Transverse colon (tissue), 4 donors: ENCODE results near the gene LRRC32. TPM values are rescaled to one million over a fixed set of nuclear protein-coding genes. Genes with fewer than 3 reads are reported as not detected.
"Not testable (repeated sequence)": the region's sequence is repeated elsewhere in the genome, so short reads cannot be mapped to it uniquely, and the experiment has no call there.

Experiments used
- DNase-seq: peaks from one replicate; pipeline ENCODE4 v3.0.0-alpha.2; 2019
- H3K27ac ChIP-seq, 4 donors: fragments of 200-600 bp; sonication (generic); 2 replicates each; pipeline ENCODE4 v1.5.1; 2016 to 2018; ENCODE audit warnings: inconsistent platforms in 4 of 4
- H3K27me3 ChIP-seq: fragments of 200-600 bp; sonication (generic); 2 replicates; pipeline ENCODE4 v1.5.1; 2017; ENCODE audit warnings: inconsistent platforms
- H3K36me3 ChIP-seq, 4 donors: fragments of 200-600 bp; sonication (generic); 2 replicates each; pipeline ENCODE4 v1.5.1; 2017 to 2019; ENCODE audit warnings: inconsistent platforms in 4 of 4
- H3K4me1 ChIP-seq, 4 donors: fragments of 200-600 bp; sonication (generic); 2 replicates each; pipeline ENCODE4 v1.5.1; 2017 to 2020; ENCODE audit warnings: inconsistent platforms in 4 of 4
- H3K4me3 ChIP-seq, 4 donors: fragments of 200-600 bp; sonication (generic); 1 replicate in 1 of 4; 2 replicates in 3 of 4; pipeline versions ENCODE4 v1.5.1 to v1.6.1; 2017 to 2019; ENCODE audit warnings: inconsistent platforms in 4 of 4
- H3K9me3 ChIP-seq, 2 donors: fragments of 200-600 bp; sonication (generic); 2 replicates each; pipeline ENCODE4 v1.5.1; 2017 to 2019; ENCODE audit warnings: inconsistent platforms in 2 of 2
- CTCF ChIP-seq, 5 experiments: fragments of 200-600 bp in 3 of 5; fragments of 450-650 bp in 2 of 5; sonication (generic) in 3 of 5; IDR thresholded peaks; 1 replicate in 2 of 5; 2 replicates in 3 of 5; pipeline ENCODE4 v1.5.1; 2016 to 2017; ENCODE audit warnings: antibody characterized with exemption in 5 of 5, inconsistent platforms in 3 of 5, mild to moderate bottlenecking in 2 of 5, moderate library complexity in 1 of 5
- EP300 ChIP-seq: sonication (generic); formaldehyde crosslinking; IDR thresholded peaks from one replicate; pipeline ENCODE4 v1.6.1; 2017; ENCODE audit warnings: antibody characterized with exemption, low read depth
- POLR2A ChIP-seq: fragments of 450-650 bp; IDR thresholded peaks from one replicate; pipeline ENCODE4 v1.6.1; 2016; ENCODE audit warnings: antibody characterized with exemption, mild to moderate bottlenecking, moderate library complexity
- POLR2AphosphoS5 ChIP-seq, 3 donors: sonication (generic); formaldehyde crosslinking; IDR thresholded peaks; one replicate each; pipeline ENCODE4 v1.6.1; 2016; ENCODE audit warnings: antibody characterized with exemption in 3 of 3
- WGBS, 2 donors: methylation state at CpG; one replicate each; pipeline ENCODE4 v1.1.5; 2018; ENCODE audit warnings: low coverage in 1 of 2; 5-methylcytosine and 5-hydroxymethylcytosine counted together
- in situ Hi-C, 4 donors: fragments of 200-750 bp; cut with MboI; loops; one replicate each; pipeline versions ENCODE4 v1.15.0 to v1.15.1; 2017; ENCODE audit warnings: low sequenced_read_pairs in 3 of 4, low pct_ligation_motif_present in 1 of 4, low pct_unique_long_range_greater_than_20kb in 1 of 4
- intact Hi-C: fragments of 100-400 bp; cut with DNase I; formaldehyde crosslinking; loops from one replicate; pipeline ENCODE4 v1.15.1; 2023; ENCODE audit warnings: low total_unique reads
- total RNA-seq, 4 donors: library from RNA; depleted of rRNA; stranded (reverse); fragments of >200 nt; gene quantifications; one replicate each; pipeline ENCODE4 v1.1.0, GENCODE V29; 2016

Gene LRRC32
- total RNA-seq, 4 donors from 2014 or later: 5.1 to 11.5 (median 9.1) TPM

- no peaks in the 10 kb centered on the region for H3K27me3 ChIP-seq
- in situ Hi-C loops: no loop called here
- intact Hi-C loops: no loop called here
- H3K4me1 ChIP-seq: no peaks in the 10 kb centered on the region
- TF ChIP-seq POLR2A (no peak), CTCF (IDR thresholded peaks at IDR 0.05) (no peak), EP300 (no peak), POLR2AphosphoS5 (IDR thresholded peaks at IDR 0.05) (no peak)
- no peaks in the 10 kb centered on the region for H3K36me3 ChIP-seq
- DNase-seq: no peak
- H3K4me3 ChIP-seq: no peak overlapping the region
- no peaks in the 10 kb centered on the region for H3K9me3 ChIP-seq
- no peak overlapping the region for H3K27ac ChIP-seq
- WGBS, 2 donors: 30 to 61% methylated on average over 2 to 5 of the region's 5 CpGs
Observed at GRCh38 chr11:76644591-76644990, 26.0 kb downstream of the LRRC32 start.

- H3K27ac ChIP-seq, DNase-seq, H3K36me3 ChIP-seq, H3K27me3 ChIP-seq, H3K4me1 ChIP-seq, H3K4me3 ChIP-seq, intact Hi-C loops, in situ Hi-C loops, H3K9me3 ChIP-seq: not testable (repeated sequence)
- WGBS, 2 donors: 90% methylated on average over 3 of the region's 3 CpGs
Observed at GRCh38 chr11:76643711-76644110, 26.8 kb downstream of the LRRC32 start.

GRCh38 chr11:76642341-76642740 is 28.2 kb downstream of the LRRC32 start:
- Histone ChIP-seq H3K4me3 (no peak overlapping the region), H3K9me3 (no peaks in the 10 kb centered on the region), H3K27ac (no peak overlapping the region), H3K36me3 (no peaks in the 10 kb centered on the region), H3K27me3 (no peaks in the 10 kb centered on the region), H3K4me1 (peaks cover 0 to 5% (median 0%) of the 10 kb centered on the region in 4 donors)
- TF ChIP-seq POLR2AphosphoS5 (IDR thresholded peaks at IDR 0.05) (no peak), CTCF (IDR thresholded peaks at IDR 0.05) (no peak)
- 70 to 81% methylated on average over 2 to 8 of the region's 8 CpGs for WGBS, 2 donors
- no peak for DNase-seq
- in situ Hi-C loops (no loop called here), intact Hi-C loops (no loop called here)

- in situ Hi-C loops (no loop called here), intact Hi-C loops (no loop called here)
- 91 to 100% methylated on average over 4 of the region's 4 CpGs for WGBS, 2 donors
- H3K36me3 ChIP-seq: no peaks in the 10 kb centered on the region
- H3K27me3 ChIP-seq: no peaks in the 10 kb centered on the region
- TF ChIP-seq CTCF (IDR thresholded peaks at IDR 0.05) (no peak), POLR2A (no peak), POLR2AphosphoS5 (IDR thresholded peaks at IDR 0.05) (no peak)
- peaks cover 0 to 6% (median 0%) of the 10 kb centered on the region in 4 donors for H3K4me1 ChIP-seq
- no peak overlapping the region for H3K4me3 ChIP-seq
- DNase-seq: no peak
- H3K27ac ChIP-seq: no peak overlapping the region
- H3K9me3 ChIP-seq: no peaks in the 10 kb centered on the region
Observed at GRCh38 chr11:76641905-76642304, 28.6 kb downstream of the LRRC32 start.

GRCh38 chr11:76640501-76640900 is 30.0 kb downstream of the LRRC32 start:
- DNase-seq: no peak

More at GRCh38 chr11:76640501-76640900, 30.0 kb downstream of the LRRC32 start:
- Histone ChIP-seq H3K27ac (no peak overlapping the region), H3K36me3 (no peaks in the 10 kb centered on the region), H3K4me1 (peaks cover 0 to 6% (median 0%) of the 10 kb centered on the region in 4 donors), H3K9me3 (no peaks in the 10 kb centered on the region), H3K4me3 (no peak overlapping the region), H3K27me3 (no peaks in the 10 kb centered on the region)
- intact Hi-C loops (no loop called here), in situ Hi-C loops (no loop called here)
- 90% methylated on average over 3 to 5 of the region's 5 CpGs for WGBS, 2 donors
- TF ChIP-seq CTCF (IDR thresholded peaks at IDR 0.05) (no peak), POLR2A (no peak), EP300 (no peak), POLR2AphosphoS5 (IDR thresholded peaks at IDR 0.05) (no peak)
